RPMI7951 (cell line): ENCODE measurements around the gene ROCK1. TPM values are rescaled to one million over a fixed set of nuclear protein-coding genes. Genes with fewer than 3 reads are reported as not detected.

Source experiments
- DNase-seq: peaks from one replicate; pipeline ENCODE4 v3.0.0-alpha.2; 2012; ENCODE audit warnings: low read depth
- total RNA-seq: library from RNA; depleted of rRNA; stranded (reverse); fragments of >200 nt; shearing (Covaris generic); gene quantifications from 2 replicates; pipeline ENCODE4 v1.2.3, GENCODE V29; 2014

The ROCK1 gene
- total RNA-seq, 1 experiment from 2014 or later: 21.3 TPM

DNA sequence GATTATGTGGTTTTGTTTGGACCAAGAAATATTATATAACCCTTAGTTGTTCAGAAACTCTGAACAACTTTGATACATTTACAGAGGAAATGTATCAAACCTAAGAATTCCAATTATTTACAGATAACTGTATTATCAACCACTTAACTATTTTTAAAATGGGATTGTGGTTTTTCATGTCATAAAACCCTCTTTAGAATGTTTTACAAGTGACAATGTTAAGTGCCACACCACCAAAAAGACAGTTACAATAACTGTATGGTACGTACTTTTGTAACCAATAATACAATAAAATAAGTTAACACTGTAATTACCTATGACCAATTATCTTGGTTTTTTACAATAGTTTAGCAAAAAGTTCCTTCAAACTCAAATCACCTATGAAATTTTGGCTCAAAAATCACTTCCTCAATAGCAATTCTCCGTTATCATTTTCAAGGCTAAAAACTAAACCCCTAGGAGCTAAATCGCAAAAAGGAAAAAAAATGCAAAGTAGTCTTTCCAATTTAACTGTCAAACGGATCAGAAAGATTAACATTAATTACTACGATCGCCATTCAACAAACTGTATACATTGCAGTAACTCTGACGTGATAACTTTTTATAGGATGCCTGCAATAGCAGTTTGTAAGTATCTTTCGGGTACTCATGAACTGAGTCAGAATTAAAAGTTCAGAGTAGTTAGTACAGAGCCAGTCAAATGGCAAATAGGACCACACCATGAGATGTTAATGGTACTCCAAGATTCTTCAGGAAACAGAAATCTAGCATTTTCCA, 1.5 kb downstream of the ROCK1 start:
- DNase-seq: no peak

DNA sequence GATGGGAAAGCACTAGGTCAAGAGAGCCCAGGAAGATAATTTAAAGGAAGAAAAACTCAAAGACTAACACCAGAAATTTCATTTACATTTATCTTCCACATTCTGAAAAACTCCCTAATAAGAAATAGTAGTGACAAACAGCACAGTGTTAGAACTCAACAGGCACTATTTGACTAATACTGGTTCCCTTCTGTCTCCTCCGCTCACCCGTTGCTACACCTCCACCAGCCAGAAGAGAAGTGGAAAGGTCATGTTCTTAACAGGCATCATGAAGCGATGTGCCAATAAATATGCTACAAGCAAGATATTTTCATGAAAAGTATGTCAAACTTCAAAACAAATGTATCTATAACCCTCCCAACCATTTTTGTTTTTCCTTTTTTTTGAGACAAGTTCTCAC, 5.7 kb downstream of the ROCK1 start:
- no peak for DNase-seq

DNA sequence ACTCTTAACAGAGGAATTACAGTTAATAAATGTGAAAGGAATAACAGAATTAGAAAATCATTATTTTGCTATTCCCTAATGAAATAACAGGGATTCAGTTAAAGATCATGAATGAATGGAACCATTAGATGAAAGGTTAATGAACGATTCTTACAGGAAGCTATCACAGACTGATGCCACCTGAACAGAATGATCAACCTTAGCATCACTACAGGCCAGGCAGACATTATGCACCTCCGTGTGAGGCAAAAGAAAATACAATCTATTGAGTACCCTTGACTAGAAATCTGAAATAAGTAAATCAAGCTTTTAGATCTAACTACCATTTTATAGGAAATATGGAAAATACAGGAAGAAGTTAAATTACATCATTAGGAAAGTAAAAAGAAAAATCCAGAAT, 10.4 kb downstream of the ROCK1 start:
- no peak for DNase-seq

DNA sequence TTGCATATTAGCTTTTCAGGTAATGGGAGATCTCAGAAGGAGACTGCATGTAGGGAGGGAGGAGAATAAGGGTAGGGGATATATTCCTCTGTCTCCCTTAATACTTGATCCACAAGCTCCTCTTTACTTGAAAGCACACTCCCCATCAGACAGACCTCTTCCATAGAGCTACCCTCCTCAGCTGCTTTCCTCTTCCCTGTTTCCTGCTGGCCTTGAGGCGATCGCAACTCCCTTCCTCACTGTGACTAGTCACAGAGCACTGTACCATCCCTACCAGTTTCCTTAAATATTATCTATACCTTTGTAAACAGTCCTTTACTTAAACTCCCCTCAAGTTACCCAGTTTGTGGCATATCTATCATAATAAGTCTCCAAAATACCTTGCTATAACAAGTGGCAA, 10.9 kb downstream of the ROCK1 start:
- no peak for DNase-seq

DNA sequence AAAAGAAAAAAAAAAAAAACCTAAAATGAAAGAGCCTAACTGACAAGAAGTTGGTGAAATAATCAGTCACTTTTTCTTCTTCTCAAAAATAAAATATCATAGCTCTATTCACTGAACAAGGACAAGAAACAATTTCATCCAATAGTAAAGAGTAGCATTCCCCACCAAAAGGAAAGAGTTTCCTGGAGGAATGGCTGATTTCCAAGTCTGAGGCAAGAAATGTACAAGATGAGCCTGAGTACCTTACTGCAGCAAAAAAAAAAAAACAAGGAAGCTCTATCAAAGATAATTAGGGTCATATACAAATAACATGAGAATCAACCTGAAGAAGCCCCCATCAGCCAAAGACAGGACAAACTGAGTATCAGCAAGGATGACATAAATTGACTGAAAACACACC, 11.5 kb downstream of the ROCK1 start:
- DNase-seq: no peak

DNA sequence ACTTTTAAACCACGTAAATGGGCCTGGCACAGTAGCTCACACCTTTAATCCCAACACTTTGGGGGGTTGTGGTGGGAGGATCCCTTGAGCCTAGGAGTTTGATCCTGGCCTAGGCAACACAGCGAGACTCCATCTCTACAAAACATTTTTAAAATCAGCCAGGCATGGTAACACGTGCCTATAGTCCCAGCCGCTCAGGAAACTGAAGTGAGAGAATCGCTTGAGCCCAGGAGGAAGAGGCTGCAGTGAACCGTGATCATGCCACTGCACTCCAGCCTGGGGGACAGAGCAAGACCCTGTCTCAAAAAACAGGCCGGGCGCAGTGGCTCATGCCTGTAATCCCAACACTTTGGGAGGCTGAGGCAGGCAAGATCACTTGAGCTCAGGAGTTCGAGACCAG, 12.2 kb downstream of the ROCK1 start:
- no peak for DNase-seq

DNA sequence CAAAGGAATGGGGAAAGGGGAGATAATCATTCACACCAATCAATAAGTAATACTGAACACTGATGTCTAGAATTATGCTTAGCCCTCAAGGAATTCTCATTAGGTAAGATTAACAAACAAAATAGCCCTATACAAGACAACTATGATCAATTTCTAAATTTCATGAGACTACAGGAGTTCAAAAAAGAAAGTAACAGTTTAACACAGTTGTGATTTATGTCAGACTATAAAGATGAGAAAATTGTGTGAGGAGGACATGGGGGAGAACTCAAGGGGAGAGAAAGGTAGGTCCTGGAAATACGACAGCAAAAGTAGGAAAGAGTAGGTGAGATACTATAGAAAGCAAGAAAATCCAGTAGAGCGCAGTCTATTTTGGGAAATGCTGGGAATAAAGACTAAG, 14.9 kb downstream of the ROCK1 start:
- no peak for DNase-seq

DNA sequence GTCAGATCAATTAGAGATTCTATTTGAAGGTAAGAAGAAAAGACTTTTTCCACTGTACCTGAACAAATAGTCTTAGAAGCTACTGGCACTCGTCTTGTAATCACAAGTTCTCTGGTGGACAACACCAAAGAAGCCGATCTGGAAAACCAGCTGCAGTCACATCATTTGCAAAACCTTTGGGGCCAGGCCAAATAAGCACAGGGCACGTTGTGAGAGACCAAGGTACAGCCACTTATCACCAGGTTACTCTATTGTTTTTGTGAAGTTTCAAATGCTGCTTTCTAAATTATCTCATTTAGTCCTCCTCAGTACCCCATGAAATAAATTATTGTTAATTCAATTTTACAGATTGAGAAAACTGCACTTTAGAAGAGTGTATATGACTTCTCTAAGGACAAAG, 18.5 kb downstream of the ROCK1 start:
- no peak for DNase-seq

DNA sequence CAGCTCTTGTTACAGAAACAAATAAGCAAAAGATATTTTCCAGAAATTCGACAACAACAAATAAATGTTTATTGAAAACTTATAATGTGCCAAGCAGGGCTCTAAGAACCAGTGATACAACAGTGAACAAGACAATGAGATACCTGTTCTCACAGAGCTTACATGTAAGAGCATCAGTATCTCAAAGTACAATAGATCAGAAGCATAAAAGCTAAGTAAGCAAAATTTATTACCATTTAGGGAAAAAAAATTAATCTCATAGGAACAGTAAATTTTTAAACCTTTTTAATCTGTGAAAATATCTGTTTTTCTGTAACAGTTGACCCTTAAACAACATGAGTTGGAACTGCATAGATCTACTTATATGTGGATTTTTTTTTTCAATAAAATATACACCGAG, 20.9 kb downstream of the ROCK1 start:
- no peak for DNase-seq

DNA sequence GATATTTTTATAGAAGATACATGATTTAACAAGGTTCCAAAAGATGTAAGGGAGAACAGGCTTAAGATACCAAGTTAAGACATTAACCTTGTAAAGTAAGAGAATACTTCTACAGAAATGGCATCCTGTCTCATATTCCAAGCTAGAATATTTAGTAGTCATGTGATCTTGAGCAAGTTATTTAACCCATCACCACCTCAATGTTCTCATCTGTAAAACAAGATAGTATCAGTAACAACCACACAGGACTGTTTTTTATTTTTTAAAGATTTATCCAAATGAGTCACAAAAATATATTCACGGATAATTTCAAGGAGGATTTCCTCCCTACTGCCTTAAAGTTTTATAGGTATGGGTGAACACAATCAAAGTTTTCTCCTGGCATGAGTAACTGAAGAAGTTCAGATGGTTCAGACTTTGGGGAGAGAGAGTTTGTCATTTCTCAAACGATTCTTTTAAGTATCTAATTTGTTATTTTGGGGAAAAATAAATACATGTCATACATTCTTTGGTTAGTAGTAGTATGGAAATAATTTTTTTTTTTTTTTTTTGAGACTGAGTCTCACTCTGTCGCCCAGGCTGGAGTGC, 25.9 kb downstream of the ROCK1 start:
- no peak for DNase-seq

DNA sequence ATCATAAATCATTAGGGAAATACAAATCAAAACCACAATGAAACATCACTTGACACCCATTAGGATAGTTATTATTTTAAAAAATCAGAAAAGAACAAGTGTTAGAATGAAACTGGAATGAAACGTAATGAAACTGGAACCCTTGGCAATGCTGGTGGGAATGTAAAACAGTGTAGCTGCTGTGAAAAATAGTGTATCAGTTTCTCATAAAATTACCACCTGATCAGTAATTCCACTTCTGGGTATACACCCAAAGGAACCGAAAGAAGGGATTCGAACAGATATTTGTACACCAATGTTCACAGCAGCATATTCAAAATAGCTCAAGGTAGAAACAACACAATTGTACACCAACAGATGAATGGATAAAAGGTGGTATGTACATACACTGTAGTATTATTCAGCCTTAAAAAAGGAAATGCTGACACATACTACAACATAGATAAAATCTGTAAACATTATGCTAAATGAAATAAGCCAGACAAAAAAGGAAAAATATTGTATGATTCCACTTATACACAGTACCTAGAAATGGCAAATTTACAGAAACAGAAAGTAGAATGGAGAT, 27.0 kb downstream of the ROCK1 start:
- DNase-seq: no peak

DNA sequence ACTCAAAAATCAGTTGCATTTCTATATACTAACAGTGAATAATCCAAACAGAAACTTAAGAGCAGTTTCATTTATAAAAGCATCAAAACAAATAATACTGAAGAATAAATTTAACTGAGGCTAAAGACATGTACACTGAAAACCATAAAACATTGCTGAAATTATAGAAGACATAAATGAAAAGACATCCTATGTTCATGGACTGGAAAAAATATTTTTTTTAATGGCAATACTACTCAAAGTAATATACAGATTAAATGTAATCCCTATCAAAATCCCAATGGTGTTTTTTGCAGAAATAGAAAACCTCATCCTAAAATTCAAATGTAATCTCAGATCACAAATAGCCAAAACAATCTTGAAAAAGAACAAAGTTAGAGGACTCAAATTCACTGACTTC, 28.6 kb downstream of the ROCK1 start:
- DNase-seq: no peak

DNA sequence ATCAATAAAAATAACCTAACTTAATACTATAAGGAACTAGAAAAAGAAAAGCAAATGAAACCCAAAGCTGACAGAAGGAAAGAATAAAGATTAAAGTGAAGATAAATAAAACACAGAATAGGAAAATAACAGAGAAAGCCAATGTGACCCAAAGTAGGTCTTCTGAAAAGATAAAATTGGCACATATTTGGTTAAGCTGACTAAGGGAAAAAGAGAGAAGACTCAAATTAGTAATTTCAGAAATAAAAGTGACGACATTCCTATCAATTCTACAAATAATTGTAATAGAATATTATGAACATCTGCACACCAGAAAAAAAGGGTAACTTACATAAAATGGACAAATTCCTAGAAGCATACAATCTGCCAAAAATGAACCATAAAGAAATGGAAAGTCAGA, 30.2 kb downstream of the ROCK1 start:
- no peak for DNase-seq

DNA sequence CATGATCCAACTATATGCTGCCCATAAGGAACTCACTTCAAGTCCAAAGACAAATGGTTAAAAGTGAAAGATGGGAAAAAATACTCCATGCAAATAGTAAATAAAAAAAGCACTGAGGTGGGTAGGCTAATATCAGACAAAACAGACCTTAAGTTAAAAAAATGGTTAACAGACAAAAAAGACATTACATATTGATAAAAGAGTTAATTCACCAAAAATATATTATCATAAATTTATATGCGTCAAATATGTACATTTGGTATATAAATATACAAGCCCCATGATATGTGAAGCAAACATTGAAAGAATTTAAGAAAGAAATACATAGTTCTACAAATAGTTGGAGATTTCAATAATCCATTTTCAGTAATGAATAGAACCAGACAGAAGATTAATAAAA, 31.0 kb downstream of the ROCK1 start:
- DNase-seq: no peak

DNA sequence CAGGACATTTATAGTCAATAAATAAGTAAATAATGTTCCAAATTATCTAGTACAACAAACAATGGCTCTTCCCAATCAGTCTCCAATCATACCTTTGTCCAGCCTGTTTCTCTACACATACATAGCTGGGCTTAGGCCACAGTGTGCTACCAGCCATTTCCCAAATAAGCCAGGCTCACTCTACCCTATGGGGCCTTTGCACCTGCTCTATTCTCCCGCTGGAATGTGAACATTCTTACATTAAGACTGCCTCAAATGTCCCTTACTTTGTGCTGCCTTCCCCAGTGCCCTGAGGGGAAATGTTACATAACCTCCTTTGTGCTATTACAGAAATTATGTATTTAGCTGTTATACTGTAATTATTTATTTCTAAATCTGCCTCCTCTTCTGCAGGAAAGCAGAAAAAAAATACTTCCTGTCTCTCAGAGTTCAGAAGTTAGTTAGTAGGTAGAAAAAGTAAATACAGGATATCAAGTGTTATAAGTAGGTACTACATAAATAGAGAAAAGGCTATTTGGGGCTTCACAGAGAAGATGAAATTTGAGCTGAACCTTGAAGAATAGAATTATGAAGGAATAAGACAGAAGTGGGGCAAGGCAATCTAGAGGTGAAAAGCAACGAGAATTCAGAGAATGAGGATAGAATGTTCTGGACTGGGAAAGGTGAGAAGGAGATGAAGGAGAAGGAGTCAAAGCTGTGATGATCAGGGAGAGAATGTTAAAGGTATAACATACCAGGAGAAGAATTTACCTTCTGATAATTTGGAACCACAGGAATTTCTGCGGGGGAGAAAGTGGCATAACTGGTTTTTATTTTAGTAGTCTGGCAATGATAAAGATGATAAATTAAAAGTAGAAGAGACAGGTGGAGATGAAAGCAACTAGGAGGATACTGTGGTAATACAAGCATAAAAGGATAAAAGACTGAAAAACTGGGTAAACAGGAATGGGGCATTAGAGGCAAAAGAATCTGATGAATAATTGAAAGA, 37.0 kb downstream of the ROCK1 start:
- DNase-seq: no peak

DNA sequence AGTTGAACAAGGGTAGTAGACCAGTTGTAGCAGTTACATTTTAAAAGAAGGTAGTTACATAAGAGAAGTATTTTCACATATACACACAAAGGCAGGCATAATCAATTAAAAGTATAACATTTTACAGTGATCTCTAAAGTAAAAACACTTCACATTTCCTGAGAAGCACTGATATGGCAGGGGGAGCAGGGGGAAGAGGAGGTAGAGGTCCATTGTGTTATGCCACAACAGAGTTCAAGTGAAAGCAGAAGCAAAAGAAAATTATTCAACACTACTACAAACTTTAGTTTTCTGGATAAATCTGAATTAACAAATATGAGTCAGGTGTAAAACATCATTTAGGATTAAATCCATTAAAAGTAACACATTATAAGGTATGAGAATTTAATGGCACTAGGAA, 38.4 kb downstream of the ROCK1 start:
- no peak for DNase-seq

DNA sequence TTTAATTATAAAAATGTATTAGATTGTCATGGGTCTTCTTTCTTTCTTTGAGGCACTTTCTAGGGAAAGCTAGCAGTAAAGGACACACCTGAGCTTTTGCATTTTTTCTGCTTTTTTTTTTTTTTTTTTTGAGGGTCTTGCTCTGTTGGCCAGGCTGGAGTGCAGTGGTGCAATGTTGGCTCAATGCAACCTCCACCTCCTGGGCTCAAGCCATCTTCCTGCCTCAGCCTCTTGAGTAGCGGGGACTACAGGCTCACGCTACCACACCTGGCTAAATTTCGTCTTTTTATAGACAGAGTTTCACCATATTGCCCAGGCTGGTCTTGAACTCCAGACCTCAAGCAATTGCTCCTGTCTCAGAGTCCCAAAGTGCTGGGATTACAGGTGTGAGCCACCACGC, 40.5 kb downstream of the ROCK1 start:
- no peak for DNase-seq

DNA sequence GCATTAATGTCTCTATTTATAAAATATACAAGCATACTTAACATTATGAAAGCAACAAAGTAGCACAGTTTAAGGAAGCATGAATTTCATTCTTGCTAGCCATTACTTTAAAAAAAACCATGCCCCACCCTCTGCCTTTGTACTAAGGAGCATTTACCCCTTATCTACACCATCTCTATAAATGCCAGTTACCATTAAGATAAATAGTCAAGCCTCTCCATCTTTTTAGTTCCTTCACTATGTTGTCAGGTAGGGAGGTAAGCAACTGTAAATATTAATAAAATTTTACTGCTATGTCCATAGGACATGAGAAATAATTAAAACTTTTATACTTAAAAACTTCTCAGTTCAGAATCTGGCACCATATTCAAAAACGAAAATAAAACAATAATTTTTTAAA, 42.1 kb downstream of the ROCK1 start:
- no peak for DNase-seq

DNA sequence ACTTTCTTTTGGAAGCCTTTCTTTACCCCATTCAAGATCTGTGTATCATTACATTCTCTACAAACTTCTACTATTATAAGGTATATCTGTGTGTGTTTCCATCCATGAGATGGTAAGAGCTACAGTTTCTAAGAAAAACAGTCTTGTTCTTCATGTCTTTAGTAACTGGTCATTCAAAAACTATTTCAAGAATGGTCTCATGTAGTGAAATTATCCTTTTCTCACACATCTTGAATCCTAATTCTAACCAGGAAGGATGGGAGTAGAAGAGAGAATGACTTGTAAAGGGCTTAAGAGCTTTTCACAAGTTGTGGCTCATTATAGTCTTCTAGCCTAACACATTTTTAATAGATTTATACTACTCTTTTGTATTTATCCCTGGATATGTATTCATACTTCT, 47.3 kb downstream of the ROCK1 start:
- DNase-seq: no peak

DNA sequence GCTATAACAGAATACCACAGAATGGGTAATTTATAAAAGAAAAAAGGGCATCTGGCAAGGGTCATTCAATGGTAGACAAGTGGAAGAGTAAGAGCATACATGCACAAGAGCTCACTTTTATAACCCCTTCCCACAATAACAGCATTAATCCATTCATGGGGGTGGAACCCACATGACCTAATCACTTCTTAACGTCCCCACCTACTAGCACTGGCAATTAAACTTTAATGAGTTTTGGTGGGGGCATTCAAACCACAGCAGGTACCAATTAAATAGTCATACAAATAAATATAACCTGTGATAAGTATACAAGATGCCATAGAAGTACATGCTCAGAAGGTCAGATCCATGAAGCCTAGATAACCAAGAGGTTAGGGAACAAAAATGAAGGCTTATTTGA, 48.6 kb downstream of the ROCK1 start:
- DNase-seq: no peak

DNA sequence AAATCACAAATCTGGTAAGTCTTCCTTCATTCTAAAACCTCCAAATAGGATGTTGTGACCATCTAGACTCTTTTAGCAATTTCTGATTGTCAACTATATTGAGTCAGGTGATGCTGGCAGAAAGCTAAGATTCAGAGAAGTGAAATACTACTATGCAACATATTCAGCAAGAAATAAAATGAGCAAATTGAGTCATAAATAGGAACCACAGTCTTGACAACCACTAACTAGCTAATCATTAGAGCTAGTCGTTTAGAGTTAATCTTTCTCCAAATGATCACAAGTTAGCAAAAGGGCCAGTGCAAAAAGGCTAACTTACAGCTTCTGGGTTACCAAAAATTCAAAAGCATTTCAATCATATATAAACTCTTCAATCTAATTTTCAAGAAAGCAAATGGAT, 54.5 kb downstream of the ROCK1 start:
- no peak for DNase-seq

DNA sequence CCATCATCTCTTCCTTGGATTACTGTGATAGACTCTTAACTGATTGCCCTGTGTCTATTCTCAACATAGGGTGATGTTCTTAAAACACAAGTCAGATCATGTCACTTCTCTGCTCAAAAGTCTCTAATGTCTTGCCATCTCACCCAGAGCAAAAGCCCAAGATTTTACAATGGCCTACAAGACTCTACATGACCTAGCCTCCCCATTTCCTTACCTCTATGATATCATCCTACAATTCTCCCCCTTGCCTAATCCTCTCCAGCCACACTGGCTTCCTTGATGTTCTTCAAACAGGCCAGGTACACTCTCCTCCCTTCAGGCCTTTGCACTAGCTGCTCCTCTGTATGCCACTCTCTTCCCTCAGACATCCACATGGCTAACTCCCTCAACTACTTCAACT, 55.1 kb downstream of the ROCK1 start:
- DNase-seq: no peak
